Measurements from ENCODE around the gene CTR9. TPM values are rescaled to one million over a fixed set of nuclear protein-coding genes. Genes with fewer than 3 reads are reported as not detected.

CTR9 gene
- total RNA-seq, 3 donors from 2014 or later (not counting 1 experiment from before 2014, with no cell fraction given), result 30.6 to 47.3 (median 38.0) TPM

- H3K9me3 ChIP-seq (ENCODE audit: control insufficient read depth, insufficient read depth, low read length), result no peaks in the 10 kb centered on the region
- no peaks in the 10 kb centered on the region for H3K9me3 Mint-ChIP-seq
- H3K4me1 ChIP-seq (ENCODE audit: control insufficient read depth, insufficient read depth, low read length), result peaks cover 20% of the 10 kb centered on the region
- H3K4me3 ChIP-seq (ENCODE audit: low read length), result no peak overlapping the region
- H3K27me3 ChIP-seq (ENCODE audit: control insufficient read depth, insufficient read depth, low read length), result no peaks in the 10 kb centered on the region
- intact Hi-C loops (cut with micrococcal nuclease), result loop anchor here (10.0 kb wide), 1 partner anchor 131 kb away; no protein-coding TSS in a partner anchor
- no peak for DNase-seq
- WGBS (ENCODE audit: insufficient coverage), result 68% methylated on average over 4 of the region's 6 CpGs
- H3K4me3 Mint-ChIP-seq, result no peak overlapping the region
- H3K36me3 ChIP-seq (ENCODE audit: control insufficient read depth, insufficient read depth, low read length), result peaks cover 83% of the 10 kb centered on the region
- TF ChIP-seq CTCF (IDR thresholded peaks at IDR 0.05), result no peak
- ATAC-seq, result no peak
- peaks cover 54% of the 10 kb centered on the region for H3K36me3 Mint-ChIP-seq
- peak overlapping the region; percentile 37 to 52 for H3K27ac Mint-ChIP-seq
- H3K27ac ChIP-seq (ENCODE audit: low read length), result no peak overlapping the region
- H3K4me1 Mint-ChIP-seq, result peaks cover 60 to 68% of the 10 kb centered on the region in 2 donors
- no peaks in the 10 kb centered on the region for H3K27me3 Mint-ChIP-seq (ENCODE audit: low read depth in 2 of 2)
These were observed 52.6 kb downstream of the CTR9 start for GRCh38 chr11:10803676-10804075.

- Mint-ChIP-seq H3K27ac (peak overlapping the region; percentile 52 to 56), H3K4me3 (peak overlapping the region; percentile 10), H3K4me1 (peaks cover 57 to 63% of the 10 kb centered on the region in 2 donors), H3K27me3 (ENCODE audit: low read depth in 2 of 2) (no peaks in the 10 kb centered on the region), H3K9me3 (no peaks in the 10 kb centered on the region), H3K36me3 (peaks cover 34% of the 10 kb centered on the region)
- no peaks in the 10 kb centered on the region for H3K27me3 ChIP-seq (ENCODE audit: control insufficient read depth, insufficient read depth, low read length)
- H3K36me3 ChIP-seq (ENCODE audit: control insufficient read depth, insufficient read depth, low read length), result peaks cover 63% of the 10 kb centered on the region
- no peaks in the 10 kb centered on the region for H3K9me3 ChIP-seq (ENCODE audit: control insufficient read depth, insufficient read depth, low read length)
- no peak for TF ChIP-seq CTCF (IDR thresholded peaks at IDR 0.05)
- intact Hi-C loops (cut with micrococcal nuclease), result loop anchor here (5.0 to 10.0 kb wide), 2 partner anchors 129 to 1037 kb away; partner anchors contain the start of gene USP47
- H3K4me3 ChIP-seq (ENCODE audit: low read length), result no peak overlapping the region
- DNase-seq (no peak), ATAC-seq (no peak)
- H3K27ac ChIP-seq (ENCODE audit: low read length), result no peak overlapping the region
- 82% methylated on average over 8 of the region's 8 CpGs for WGBS (ENCODE audit: insufficient coverage)
- peaks cover 26% of the 10 kb centered on the region for H3K4me1 ChIP-seq (ENCODE audit: control insufficient read depth, insufficient read depth, low read length)
These were observed 54.7 kb downstream of the CTR9 start for GRCh38 chr11:10805741-10806140.

GRCh38 chr11:10806206-10806605 is 55.2 kb downstream of the CTR9 start:
- Mint-ChIP-seq H3K27ac (peak overlapping the region; percentile 94 to 95), H3K27me3 (ENCODE audit: low read depth in 2 of 2) (no peaks in the 10 kb centered on the region), H3K9me3 (no peaks in the 10 kb centered on the region), H3K4me3 (peak overlapping the region; percentile 97), H3K36me3 (peaks cover 29% of the 10 kb centered on the region), H3K4me1 (peaks cover 52 to 59% of the 10 kb centered on the region in 2 donors)
- TF ChIP-seq CTCF (IDR thresholded peaks at IDR 0.05), result no peak
- Histone ChIP-seq H3K27ac (ENCODE audit: low read length) (no peak overlapping the region), H3K4me1 (ENCODE audit: control insufficient read depth, insufficient read depth, low read length) (peaks cover 26% of the 10 kb centered on the region), H3K9me3 (ENCODE audit: control insufficient read depth, insufficient read depth, low read length) (no peaks in the 10 kb centered on the region), H3K36me3 (ENCODE audit: control insufficient read depth, insufficient read depth, low read length) (peaks cover 58% of the 10 kb centered on the region), H3K4me3 (ENCODE audit: low read length) (no peak overlapping the region), H3K27me3 (ENCODE audit: control insufficient read depth, insufficient read depth, low read length) (no peaks in the 10 kb centered on the region)
- intact Hi-C loops (cut with micrococcal nuclease), result loop anchor here (5.0 to 10.0 kb wide), 2 partner anchors 129 to 1036 kb away; partner anchors contain the start of gene USP47
- WGBS (ENCODE audit: insufficient coverage), result 100% methylated on average over 1 of the region's 4 CpGs
- ATAC-seq (no peak), DNase-seq (no peak)
